Measurements from ENCODE around the gene SLC9A9. TPM values are rescaled to one million over a fixed set of nuclear protein-coding genes. Genes with fewer than 3 reads are reported as not detected.

SLC9A9 gene
- total and polyA plus RNA-seq, 10 of the 15 experiments (the other 5 are each of a cell fraction or from before 2014, with no cell fraction given): 3.5 to 14.2 (median 9.3) TPM

DNA sequence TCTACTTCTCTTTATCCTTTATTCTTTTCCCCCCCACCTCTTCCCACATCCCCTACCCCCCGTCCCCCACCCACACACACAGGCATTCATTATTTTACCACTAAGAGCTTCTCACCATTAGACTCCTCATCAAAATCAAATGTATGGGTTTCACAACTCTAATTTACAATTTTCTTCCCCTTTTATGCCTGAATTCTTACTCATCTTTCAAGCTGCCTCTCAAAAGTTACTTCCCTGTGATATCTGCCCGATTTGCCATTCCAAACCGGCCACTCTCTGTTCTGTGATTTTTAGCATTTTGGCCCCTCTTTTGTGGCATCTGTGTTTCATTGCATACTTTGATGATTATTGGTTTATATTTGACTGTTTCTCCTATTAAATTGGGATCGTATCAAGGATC, 42.2 kb downstream of the SLC9A9 start:
- POLR2A ChIA-PET: no interaction called here
- no TSS peak for BruUV-seq (replicated peaks)
- H3K27me3 ChIP-seq (replicated peaks in 1 of 2; ENCODE audit: control insufficient read depth in 2 of 2, insufficient read depth in 2 of 2, low read length in 1 of 2): no peaks in the 10 kb centered on the region
- H2AFZ ChIP-seq (ENCODE audit: control insufficient read depth, low read depth, low read length): no peak overlapping the region
- SMC1A ChIA-PET (ENCODE audit: uncharacterized antibody, unreplicated experiment): interaction anchor here (0.7 kb wide), 1 partner anchor 1866 kb away, joined by 3 read pairs; no protein-coding TSS in a partner anchor
- intact Hi-C loops (cut with micrococcal nuclease; ENCODE audit: unreplicated experiment) (no loop called here), in situ Hi-C loops (cut with MboI) (no loop called here)
- RAD21 ChIA-PET (ENCODE audit: unreplicated experiment): no interaction called here
- DNase-seq (ENCODE audit: low read depth, low spot score): no peak
- no peaks in the 10 kb centered on the region for H3K79me2 ChIP-seq (ENCODE audit: control insufficient read depth, insufficient read depth, low read length)
- no peaks in the 10 kb centered on the region for H4K20me1 ChIP-seq (ENCODE audit: control insufficient read depth, insufficient read depth)
- no peaks in the 10 kb centered on the region for H3K36me3 ChIP-seq (ENCODE audit: control insufficient read depth in 2 of 2, insufficient read depth in 2 of 2, low read length in 1 of 2)
- no peak overlapping the region for H3K4me3 ChIP-seq
- CTCF ChIA-PET: no interaction called here
- no peak for FAIRE-seq
- H3K27ac ChIP-seq (ENCODE audit: control insufficient read depth, insufficient read depth): no peak overlapping the region
- TF ChIP-seq NFYA (IDR thresholded peaks at IDR 0.05; ENCODE audit: borderline replicate concordance, low read depth, low read length) (no peak), ZNF687 (IDR thresholded peaks at IDR 0.05) (no peak), ZSCAN29 (IDR thresholded peaks at IDR 0.05) (no peak), PBX3 (IDR thresholded peaks at IDR 0.05; ENCODE audit: insufficient replicate concordance, low read depth, low read length) (no peak), HCFC1 (IDR thresholded peaks at IDR 0.05; ENCODE audit: low read length) (no peak), SP1 (IDR thresholded peaks at IDR 0.05; ENCODE audit: low read depth, low read length) (no peak), SRF (IDR thresholded peaks at IDR 0.05; ENCODE audit: low read depth in 2 of 2, low read length in 2 of 2) (no peak)
- TF ChIP-seq, protein P1, sequence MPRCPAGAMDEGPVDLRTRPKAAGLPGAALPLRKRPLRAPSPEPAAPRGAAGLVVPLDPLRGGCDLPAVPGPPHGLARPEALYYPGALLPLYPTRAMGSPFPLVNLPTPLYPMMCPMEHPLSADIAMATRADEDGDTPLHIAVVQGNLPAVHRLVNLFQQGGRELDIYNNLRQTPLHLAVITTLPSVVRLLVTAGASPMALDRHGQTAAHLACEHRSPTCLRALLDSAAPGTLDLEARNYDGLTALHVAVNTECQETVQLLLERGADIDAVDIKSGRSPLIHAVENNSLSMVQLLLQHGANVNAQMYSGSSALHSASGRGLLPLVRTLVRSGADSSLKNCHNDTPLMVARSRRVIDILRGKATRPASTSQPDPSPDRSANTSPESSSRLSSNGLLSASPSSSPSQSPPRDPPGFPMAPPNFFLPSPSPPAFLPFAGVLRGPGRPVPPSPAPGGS (IDR thresholded peaks at IDR 0.05; ENCODE audit: borderline replicate concordance, insufficient read depth, low read depth, low read length, poor library complexity, severe bottlenecking): no peak
- TF ChIP-seq, protein P2, sequence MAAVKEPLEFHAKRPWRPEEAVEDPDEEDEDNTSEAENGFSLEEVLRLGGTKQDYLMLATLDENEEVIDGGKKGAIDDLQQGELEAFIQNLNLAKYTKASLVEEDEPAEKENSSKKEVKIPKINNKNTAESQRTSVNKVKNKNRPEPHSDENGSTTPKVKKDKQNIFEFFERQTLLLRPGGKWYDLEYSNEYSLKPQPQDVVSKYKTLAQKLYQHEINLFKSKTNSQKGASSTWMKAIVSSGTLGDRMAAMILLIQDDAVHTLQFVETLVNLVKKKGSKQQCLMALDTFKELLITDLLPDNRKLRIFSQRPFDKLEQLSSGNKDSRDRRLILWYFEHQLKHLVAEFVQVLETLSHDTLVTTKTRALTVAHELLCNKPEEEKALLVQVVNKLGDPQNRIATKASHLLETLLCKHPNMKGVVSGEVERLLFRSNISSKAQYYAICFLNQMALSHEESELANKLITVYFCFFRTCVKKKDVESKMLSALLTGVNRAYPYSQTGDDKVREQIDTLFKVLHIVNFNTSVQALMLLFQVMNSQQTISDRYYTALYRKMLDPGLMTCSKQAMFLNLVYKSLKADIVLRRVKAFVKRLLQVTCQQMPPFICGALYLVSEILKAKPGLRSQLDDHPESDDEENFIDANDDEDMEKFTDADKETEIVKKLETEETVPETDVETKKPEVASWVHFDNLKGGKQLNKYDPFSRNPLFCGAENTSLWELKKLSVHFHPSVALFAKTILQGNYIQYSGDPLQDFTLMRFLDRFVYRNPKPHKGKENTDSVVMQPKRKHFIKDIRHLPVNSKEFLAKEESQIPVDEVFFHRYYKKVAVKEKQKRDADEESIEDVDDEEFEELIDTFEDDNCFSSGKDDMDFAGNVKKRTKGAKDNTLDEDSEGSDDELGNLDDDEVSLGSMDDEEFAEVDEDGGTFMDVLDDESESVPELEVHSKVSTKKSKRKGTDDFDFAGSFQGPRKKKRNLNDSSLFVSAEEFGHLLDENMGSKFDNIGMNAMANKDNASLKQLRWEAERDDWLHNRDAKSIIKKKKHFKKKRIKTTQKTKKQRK (IDR thresholded peaks at IDR 0.05; ENCODE audit: low read depth, low read length): no peak
- no peak overlapping the region for H3K4me2 ChIP-seq (ENCODE audit: control insufficient read depth, insufficient read depth)
- H3K4me1 ChIP-seq (ENCODE audit: control insufficient read depth, insufficient read depth, low read length): peaks cover 5% of the 10 kb centered on the region
- WGBS (ENCODE audit: insufficient coverage, insufficient replicate concordance, low lambda C conversion rate, missing lambda C conversion rate): 82% methylated on average over 3 of the region's 4 CpGs
- H3K9ac ChIP-seq (ENCODE audit: control insufficient read depth, insufficient read depth, low read length): no peak overlapping the region
- ATAC-seq: no peak
- H3K9me3 ChIP-seq (replicated peaks; ENCODE audit: control insufficient read depth, insufficient read depth, low read length): no peaks in the 10 kb centered on the region
